Measurements from ENCODE around the gene SUOX.

DNA sequence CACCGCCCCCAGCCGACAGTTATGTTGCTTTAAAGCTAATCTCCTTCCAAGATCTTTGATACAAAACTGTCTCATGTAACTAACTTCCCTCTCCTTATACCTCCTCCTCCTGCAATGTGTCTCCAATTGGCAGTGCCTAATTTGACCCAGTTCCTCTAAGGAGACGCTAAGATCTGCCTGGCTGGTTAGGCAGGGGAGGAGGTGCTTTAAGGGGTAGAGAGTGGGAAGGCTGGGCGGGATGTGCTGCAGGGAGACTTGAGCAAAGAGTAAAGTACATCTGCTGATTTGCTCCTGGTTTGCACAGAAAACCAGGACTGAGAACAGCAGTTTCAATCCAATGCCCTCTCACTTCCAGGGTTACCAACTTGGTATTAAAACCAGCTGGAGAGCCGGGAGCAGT is 16.4 kb downstream of the SUOX start:
- TF ChIP-seq CTCF (IDR thresholded peaks at IDR 0.05) (no peak), POLR2A (IDR thresholded peaks at IDR 0.05) (no peak)
